Measurements from ENCODE around the gene KIF5C.

KIF5C gene

GRCh38 chr2:149002891-149003740 lies 128.1 kb downstream of the KIF5C start:
- no peak for DNase-seq (ENCODE audit: low read depth in 1 of 2, low spot score in 1 of 2)
- Histone ChIP-seq H3K27ac (replicated peaks) (no peak overlapping the region), H3K4me3 (replicated peaks; ENCODE audit: insufficient read depth, low read length) (no peak overlapping the region), H3K27me3 (ENCODE audit: insufficient read depth, poor library complexity, severe bottlenecking) (peaks cover 3% of the 10 kb centered on the region)
- TF ChIP-seq POLR2AphosphoS5 (IDR thresholded peaks at IDR 0.05; ENCODE audit: low read depth), result no peak
- no peak for TF ChIP-seq SPI1 (IDR thresholded peaks at IDR 0.05; ENCODE audit: borderline replicate concordance, low read depth)
- TF ChIP-seq CTCF (IDR thresholded peaks at IDR 0.05; ENCODE audit: insufficient read depth, low read length), result no peak
- TF ChIP-seq GABPA (IDR thresholded peaks at IDR 0.05; ENCODE audit: low read depth), result no peak
- no peak for TF ChIP-seq REST (IDR thresholded peaks at IDR 0.05; ENCODE audit: insufficient replicate concordance, low read depth)

- H3K4me3 ChIP-seq (replicated peaks; ENCODE audit: insufficient read depth, low read length), result no peak overlapping the region
- TF ChIP-seq SPI1 (IDR thresholded peaks at IDR 0.05; ENCODE audit: borderline replicate concordance, low read depth) (no peak), CTCF (IDR thresholded peaks at IDR 0.05; ENCODE audit: insufficient read depth, low read length) (no peak), REST (IDR thresholded peaks at IDR 0.05; ENCODE audit: insufficient replicate concordance, low read depth) (no peak), POLR2AphosphoS5 (IDR thresholded peaks at IDR 0.05; ENCODE audit: low read depth) (no peak), GABPA (IDR thresholded peaks at IDR 0.05; ENCODE audit: low read depth) (no peak)
- H3K27me3 ChIP-seq (ENCODE audit: insufficient read depth, poor library complexity, severe bottlenecking), result peaks cover 3% of the 10 kb centered on the region
- no peak for DNase-seq (ENCODE audit: low read depth in 1 of 2, low spot score in 1 of 2)
- no peak overlapping the region for H3K27ac ChIP-seq (replicated peaks)
Observed at GRCh38 chr2:149004836-149005235, 129.8 kb downstream of the KIF5C start.

- Histone ChIP-seq H3K27ac (replicated peaks) (no peak overlapping the region), H3K4me3 (replicated peaks; ENCODE audit: insufficient read depth, low read length) (no peak overlapping the region), H3K27me3 (ENCODE audit: insufficient read depth, poor library complexity, severe bottlenecking) (peaks cover 3% of the 10 kb centered on the region)
- no peak for DNase-seq (ENCODE audit: low read depth in 1 of 2, low spot score in 1 of 2)
- TF ChIP-seq GABPA (IDR thresholded peaks at IDR 0.05; ENCODE audit: low read depth), result no peak
- no peak for TF ChIP-seq POLR2AphosphoS5 (IDR thresholded peaks at IDR 0.05; ENCODE audit: low read depth)
- TF ChIP-seq CTCF (IDR thresholded peaks at IDR 0.05; ENCODE audit: insufficient read depth, low read length), result no peak
- no peak for TF ChIP-seq SPI1 (IDR thresholded peaks at IDR 0.05; ENCODE audit: borderline replicate concordance, low read depth)
- TF ChIP-seq REST (IDR thresholded peaks at IDR 0.05; ENCODE audit: insufficient replicate concordance, low read depth), result no peak
Observed at GRCh38 chr2:149005471-149006077, 130.5 kb downstream of the KIF5C start.
